HG03039 (cell line): ENCODE measurements around the gene GRIK3.

Source experiments
- ATAC-seq: cut with Tn5 transposase; IDR thresholded peaks from one replicate; pipeline ENCODE4 v1.9.1; 2021; ENCODE audit warnings: mild to moderate bottlenecking, moderate library complexity; ENCODE audit not compliant: unreplicated experiment

The GRIK3 gene

GRCh38 chr1:36859926-36860325, 174.4 kb downstream of the GRIK3 start:
- no peak for ATAC-seq

- no peak for ATAC-seq
Measured at GRCh38 chr1:36858981-36859380, 175.3 kb downstream of the GRIK3 start.

- no peak for ATAC-seq
Measured at GRCh38 chr1:36858553-36858952, 175.8 kb downstream of the GRIK3 start.

GRCh38 chr1:36857754-36858153, 176.6 kb downstream of the GRIK3 start:
- ATAC-seq, result no peak

GRCh38 chr1:36855699-36856494, 178.4 kb downstream of the GRIK3 start:
- no peak for ATAC-seq

GRCh38 chr1:36853638-36854037, 180.7 kb downstream of the GRIK3 start:
- ATAC-seq, result no peak

- ATAC-seq, result no peak
Measured at GRCh38 chr1:36852586-36852985, 181.7 kb downstream of the GRIK3 start.

- no peak for ATAC-seq
Measured at GRCh38 chr1:36851595-36851994, 182.7 kb downstream of the GRIK3 start.

- no peak for ATAC-seq
Measured at GRCh38 chr1:36851087-36851486, 183.2 kb downstream of the GRIK3 start.

GRCh38 chr1:36849956-36850355, 184.4 kb downstream of the GRIK3 start:
- no peak for ATAC-seq

GRCh38 chr1:36847761-36848160, 186.6 kb downstream of the GRIK3 start:
- ATAC-seq, result no peak

GRCh38 chr1:36847186-36847585, 187.1 kb downstream of the GRIK3 start:
- no peak for ATAC-seq

- ATAC-seq, result no peak
Measured at GRCh38 chr1:36846357-36846756, 188.0 kb downstream of the GRIK3 start.

- no peak for ATAC-seq
Measured at GRCh38 chr1:36845802-36846201, 188.5 kb downstream of the GRIK3 start.

GRCh38 chr1:36844917-36845316, 189.4 kb downstream of the GRIK3 start:
- no peak for ATAC-seq

GRCh38 chr1:36843906-36844610, 190.3 kb downstream of the GRIK3 start:
- ATAC-seq, result no peak

- ATAC-seq, result no peak
Measured at GRCh38 chr1:36843027-36843426, 191.3 kb downstream of the GRIK3 start.

- no peak for ATAC-seq
Measured at GRCh38 chr1:36842448-36842847, 191.9 kb downstream of the GRIK3 start.

GRCh38 chr1:36839485-36839884, 194.8 kb downstream of the GRIK3 start:
- ATAC-seq, result no peak

- no peak for ATAC-seq
Measured at GRCh38 chr1:36838888-36839287, 195.4 kb downstream of the GRIK3 start.

GRCh38 chr1:36836916-36837315, 197.4 kb downstream of the GRIK3 start:
- no peak for ATAC-seq

- no peak for ATAC-seq
Measured at GRCh38 chr1:36836196-36836883, 198.0 kb downstream of the GRIK3 start.
